Breast epithelium (tissue), 4 donors: ENCODE results near the gene NRXN2. TPM values are rescaled to one million over a fixed set of nuclear protein-coding genes. Genes with fewer than 3 reads are reported as not detected.

Source experiments
- DNase-seq, 2 donors: peaks; one replicate each; pipeline ENCODE4 v3.0.0-alpha.2; 2019; ENCODE audit warnings: low spot score in 2 of 2
- H3K27ac ChIP-seq, 2 donors: fragments of 200-600 bp; sonication (generic) in 1 of 2; one replicate each; pipeline ENCODE4 v1.5.1; 2016 to 2019; ENCODE audit warnings: mild to moderate bottlenecking in 1 of 2
- H3K27me3 ChIP-seq, 2 donors: fragments of 200-600 bp; sonication (generic) in 1 of 2; one replicate each; pipeline versions ENCODE4 v1.5.1 to v1.6.0; 2017 to 2019; ENCODE audit warnings: control low read depth in 1 of 2, mild to moderate bottlenecking in 1 of 2
- H3K36me3 ChIP-seq: fragments of 200-600 bp; one replicate; pipeline ENCODE4 v1.5.1; 2019
- H3K4me1 ChIP-seq, 2 donors: fragments of 200-600 bp; sonication (generic); one replicate each; pipeline ENCODE4 v1.5.1; 2016 to 2019; ENCODE audit warnings: control low read depth in 1 of 2
- H3K4me3 ChIP-seq, 3 donors: fragments of 200-600 bp; sonication (generic); 1 replicate in 2 of 3; 2 replicates in 1 of 3; pipeline ENCODE4 v1.5.1; 2016 to 2019; ENCODE audit warnings: mild to moderate bottlenecking in 3 of 3, moderate library complexity in 2 of 3
- H3K9me3 ChIP-seq, 2 donors: fragments of 200-600 bp; sonication (generic) in 1 of 2; one replicate each; pipeline ENCODE4 v1.5.1; 2016 to 2019; ENCODE audit warnings: control low read depth in 1 of 2
- POLR2A ChIP-seq: fragments of 450-650 bp; IDR thresholded peaks from one replicate; pipeline ENCODE4 v1.6.1; 2016; ENCODE audit warnings: antibody characterized with exemption, mild to moderate bottlenecking, moderate library complexity
- POLR2AphosphoS5 ChIP-seq, 3 donors: sonication (generic); formaldehyde crosslinking; IDR thresholded peaks; one replicate each; pipeline ENCODE4 v1.6.1; 2017; ENCODE audit warnings: antibody characterized with exemption in 3 of 3
- intact Hi-C: fragments of 100-400 bp; cut with DNase I; formaldehyde crosslinking; loops from one replicate; pipeline ENCODE4 v1.15.1; 2023; ENCODE audit warnings: low total_unique reads
- total RNA-seq, 3 donors: library from RNA; depleted of rRNA; stranded (reverse); fragments of >200 nt; gene quantifications; one replicate each; pipeline ENCODE4 v1.1.0, GENCODE V29; 2016
- TF ChIP-seq, protein P1 (sequence below), 3 donors: fragments of 450-650 bp; IDR thresholded peaks; one replicate each; pipeline ENCODE4 v1.5.1; 2016 to 2017; ENCODE audit warnings: antibody characterized with exemption in 3 of 3, mild to moderate bottlenecking in 3 of 3, moderate library complexity in 3 of 3

Gene NRXN2
- total RNA-seq, 3 donors from 2014 or later = 1.8 to 4.3 (median 3.5) TPM

DNA sequence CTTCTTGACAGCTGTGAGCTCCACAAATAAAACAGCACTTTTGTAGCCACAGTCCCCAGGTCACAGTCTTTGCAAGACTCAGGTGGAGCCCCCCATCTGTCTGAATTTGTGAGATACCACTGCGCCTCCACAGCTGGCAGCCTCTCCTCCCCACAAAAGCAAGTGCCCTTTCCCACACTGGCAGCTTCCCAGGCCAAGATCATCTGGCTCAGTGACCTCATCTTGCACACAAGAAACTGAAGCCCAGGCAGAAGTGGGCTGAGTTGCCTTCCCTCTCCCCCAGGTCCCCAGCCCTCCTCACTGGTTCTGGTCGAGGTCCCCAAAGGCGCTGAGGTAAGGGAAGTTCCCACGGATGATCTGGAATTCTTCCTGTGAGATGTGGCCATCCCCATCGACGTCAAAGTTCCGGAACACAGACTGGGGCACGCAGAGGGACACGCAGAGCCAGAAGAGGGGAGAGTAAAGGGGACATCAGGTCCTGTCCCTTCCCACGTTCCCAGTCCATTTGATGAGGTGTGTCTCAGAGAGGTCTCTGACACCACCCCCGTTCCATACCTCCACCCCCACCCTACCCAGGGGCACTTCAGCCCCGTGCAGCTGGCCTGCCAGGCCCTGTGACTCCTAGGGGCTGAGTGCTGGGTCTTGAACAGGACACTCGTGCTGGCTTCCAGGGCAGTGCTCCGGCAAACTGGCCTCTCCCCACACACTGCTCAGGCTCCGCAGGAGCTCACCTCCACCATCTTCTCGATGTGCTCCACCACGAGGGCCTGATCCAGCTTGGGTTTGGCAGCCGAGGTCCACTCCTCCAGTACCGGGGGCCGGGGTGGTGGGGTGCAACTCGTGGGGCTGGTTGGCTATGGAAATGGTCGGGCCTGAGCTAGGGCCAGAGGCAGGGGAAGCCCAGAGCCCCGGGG is 12.1 kb upstream of the NRXN2 start:
- Histone ChIP-seq H3K27ac (no peak overlapping the region), H3K9me3 (no peaks in the 10 kb centered on the region), H3K27me3 (no peaks in the 10 kb centered on the region), H3K4me3 (no peak overlapping the region), H3K36me3 (no peaks in the 10 kb centered on the region), H3K4me1 (no peaks in the 10 kb centered on the region)
- no peak for DNase-seq
- intact Hi-C loops = no loop called here
- TF ChIP-seq, protein P1, sequence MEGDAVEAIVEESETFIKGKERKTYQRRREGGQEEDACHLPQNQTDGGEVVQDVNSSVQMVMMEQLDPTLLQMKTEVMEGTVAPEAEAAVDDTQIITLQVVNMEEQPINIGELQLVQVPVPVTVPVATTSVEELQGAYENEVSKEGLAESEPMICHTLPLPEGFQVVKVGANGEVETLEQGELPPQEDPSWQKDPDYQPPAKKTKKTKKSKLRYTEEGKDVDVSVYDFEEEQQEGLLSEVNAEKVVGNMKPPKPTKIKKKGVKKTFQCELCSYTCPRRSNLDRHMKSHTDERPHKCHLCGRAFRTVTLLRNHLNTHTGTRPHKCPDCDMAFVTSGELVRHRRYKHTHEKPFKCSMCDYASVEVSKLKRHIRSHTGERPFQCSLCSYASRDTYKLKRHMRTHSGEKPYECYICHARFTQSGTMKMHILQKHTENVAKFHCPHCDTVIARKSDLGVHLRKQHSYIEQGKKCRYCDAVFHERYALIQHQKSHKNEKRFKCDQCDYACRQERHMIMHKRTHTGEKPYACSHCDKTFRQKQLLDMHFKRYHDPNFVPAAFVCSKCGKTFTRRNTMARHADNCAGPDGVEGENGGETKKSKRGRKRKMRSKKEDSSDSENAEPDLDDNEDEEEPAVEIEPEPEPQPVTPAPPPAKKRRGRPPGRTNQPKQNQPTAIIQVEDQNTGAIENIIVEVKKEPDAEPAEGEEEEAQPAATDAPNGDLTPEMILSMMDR (IDR thresholded peaks at IDR 0.05) = no peak
- TF ChIP-seq POLR2AphosphoS5 (IDR thresholded peaks at IDR 0.05) = no peak
- TF ChIP-seq POLR2A = no peak

DNA sequence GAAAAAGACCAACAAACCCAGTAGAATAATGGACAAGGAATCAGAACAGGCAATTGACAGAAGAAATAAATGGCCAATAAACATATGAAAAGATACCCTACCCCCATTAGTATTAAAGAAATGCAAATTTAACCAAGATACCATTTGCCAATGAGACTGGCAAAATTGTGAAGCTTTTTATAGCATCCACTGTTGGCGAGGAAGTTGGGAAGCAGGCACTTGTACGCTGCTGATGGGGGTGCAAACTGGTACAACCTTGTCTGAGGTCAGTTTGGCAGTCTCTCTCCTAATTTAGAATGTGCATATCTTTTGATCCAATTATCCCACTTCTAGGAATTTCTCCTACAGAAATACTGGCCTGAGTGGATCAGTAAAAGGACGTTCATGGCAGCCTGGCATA is 8.6 kb upstream of the NRXN2 start:
- TF ChIP-seq POLR2A (no peak), POLR2AphosphoS5 (IDR thresholded peaks at IDR 0.05) (no peak)
- TF ChIP-seq, protein P1 (IDR thresholded peaks at IDR 0.05) = no peak
- no peak overlapping the region for H3K27ac ChIP-seq
- intact Hi-C loops = no loop called here

DNA sequence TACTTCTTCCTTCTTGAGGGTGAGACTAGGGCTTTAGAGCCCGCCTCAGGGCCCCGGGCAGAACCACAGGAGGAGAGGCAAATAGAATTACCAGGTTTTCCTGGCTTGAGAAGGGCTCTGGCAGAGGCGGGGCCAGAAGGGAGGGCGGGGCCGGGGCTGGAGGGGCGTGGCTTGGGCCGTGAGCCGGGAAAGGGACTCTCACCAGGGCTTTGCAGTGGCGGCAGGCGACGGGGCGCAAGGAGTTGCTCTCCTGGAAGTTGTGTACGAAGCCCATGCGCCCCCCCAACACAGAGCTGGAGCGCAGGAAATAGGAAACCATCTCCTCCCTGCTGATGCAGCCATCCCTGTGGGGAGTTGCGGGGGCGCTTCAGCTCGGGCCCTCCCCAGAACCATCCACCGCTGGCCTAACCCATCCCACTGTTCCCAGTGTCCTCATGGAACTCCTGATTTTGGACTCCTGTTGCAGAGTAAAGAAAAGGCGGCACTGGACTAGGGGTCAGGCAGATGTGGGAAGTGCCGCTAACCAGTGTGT is 6.9 kb upstream of the NRXN2 start:
- TF ChIP-seq, protein P1 (IDR thresholded peaks at IDR 0.05) = no peak
- TF ChIP-seq POLR2A (no peak), POLR2AphosphoS5 (IDR thresholded peaks at IDR 0.05) (no peak)
- no peak for DNase-seq
- intact Hi-C loops = no loop called here
- Histone ChIP-seq H3K9me3 (no peaks in the 10 kb centered on the region), H3K4me3 (no peak overlapping the region), H3K4me1 (no peaks in the 10 kb centered on the region), H3K36me3 (no peaks in the 10 kb centered on the region), H3K27me3 (no peaks in the 10 kb centered on the region), H3K27ac (no peak overlapping the region)

More for the DNA sequence above, 8.6 kb upstream of the NRXN2 start:
- H3K4me3 ChIP-seq = no peak overlapping the region
- H3K27me3 ChIP-seq = no peaks in the 10 kb centered on the region
- no peaks in the 10 kb centered on the region for H3K4me1 ChIP-seq
- H3K9me3 ChIP-seq = no peaks in the 10 kb centered on the region
- DNase-seq = no peak
- H3K36me3 ChIP-seq = no peaks in the 10 kb centered on the region

DNA sequence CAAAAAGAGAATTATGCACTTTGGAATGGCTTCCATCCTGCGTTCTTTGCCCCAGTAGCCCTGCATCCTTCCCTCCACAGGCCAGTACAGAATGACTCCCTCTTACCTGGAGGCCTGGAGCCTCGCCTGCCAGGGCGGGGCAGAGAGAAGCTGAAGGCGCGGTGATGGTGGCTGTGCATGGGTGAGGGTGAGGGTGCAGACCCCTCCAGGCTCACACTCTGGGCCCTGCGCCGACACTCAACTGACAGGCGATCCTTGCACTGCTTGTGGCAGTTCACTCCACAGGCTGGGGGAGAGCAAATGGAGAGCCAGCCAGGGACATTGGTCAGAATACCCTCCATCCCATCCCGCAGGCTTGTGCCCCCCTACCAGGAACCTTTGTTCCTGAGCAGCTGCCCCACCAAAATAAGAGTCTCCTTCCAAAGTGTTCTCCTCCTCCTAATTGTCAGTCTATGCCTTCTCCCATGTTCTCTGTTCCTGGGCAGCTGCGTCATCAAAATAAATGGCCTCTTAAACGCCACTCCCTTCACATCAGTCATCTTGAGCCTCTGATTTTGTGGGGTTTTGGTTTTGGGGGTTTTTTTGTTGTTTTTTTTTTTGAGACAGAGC is 5.9 kb upstream of the NRXN2 start:
- Histone ChIP-seq H3K4me1 (no peaks in the 10 kb centered on the region), H3K36me3 (no peaks in the 10 kb centered on the region), H3K9me3 (no peaks in the 10 kb centered on the region), H3K27me3 (no peaks in the 10 kb centered on the region), H3K4me3 (no peak overlapping the region), H3K27ac (no peak overlapping the region)
- no peak for DNase-seq
- intact Hi-C loops = no loop called here
- TF ChIP-seq POLR2AphosphoS5 (IDR thresholded peaks at IDR 0.05) (no peak), POLR2A (no peak)
- TF ChIP-seq, protein P1 (IDR thresholded peaks at IDR 0.05) = no peak
